HEK293 (cell line): ENCODE data around the gene SCAND1.

Experiments
- CTCF ChIA-PET: fragments of 350-600 bp; formaldehyde crosslinking; extraction: SDS; loops from one replicate; lab custom pipeline; 2021; ENCODE audit warnings: antibody characterized with exemption; lab: Yijun Ruan, JAX
- POLR2A ChIA-PET: fragments of 300-600 bp; formaldehyde crosslinking; extraction: SDS; loops from one replicate; lab custom pipeline; 2020; ENCODE audit warnings: antibody characterized with exemption, inconsistent platforms; lab: Yijun Ruan, JAX
- H3K27ac ChIP-seq: fragments of 200-500 bp; sonication (Bioruptor generic); 2 replicates; pipeline ENCODE4 v1.5.1; 2014; ENCODE audit warnings: low read depth, low read length, control low read depth, inconsistent platforms; ENCODE audit errors: extremely low read depth
- H3K36me3 ChIP-seq, 2 experiments: fragments of 200-500 bp in 1 of 2; sonication (Bioruptor generic) in 1 of 2; 1 replicate in 1 of 2; 2 replicates in 1 of 2; pipeline ENCODE4 v1.5.1; 2014 to 2017; ENCODE audit warnings: inconsistent platforms in 2 of 2, low read length in 2 of 2; ENCODE audit not compliant: control insufficient read depth in 2 of 2, insufficient read depth in 1 of 2
- H3K4me1 ChIP-seq: fragments of 200-500 bp; sonication (Bioruptor generic); 2 replicates; pipeline ENCODE4 v1.5.1; 2014; ENCODE audit warnings: mild to moderate bottlenecking, low read length, inconsistent platforms; ENCODE audit not compliant: control insufficient read depth, insufficient read depth
- H3K4me3 ChIP-seq: 2 replicates; pipeline ENCODE4 v1.5.1; 2011; ENCODE audit warnings: low read depth, mild to moderate bottlenecking, control low read depth, low read length, moderate library complexity
- H3K9me3 ChIP-seq: fragments of 200-500 bp; sonication (Bioruptor generic); 2 replicates; pipeline ENCODE4 v1.5.1; 2014; ENCODE audit warnings: low read depth, low read length, inconsistent platforms; ENCODE audit not compliant: control insufficient read depth, insufficient read depth
- CTCF ChIP-seq: fragments of 450-650 bp; formaldehyde crosslinking; IDR thresholded peaks from 2 replicates; pipeline ENCODE4 v1.5.1; 2016; ENCODE audit warnings: missing biosample characterization, missing genetic modification characterization
- FEZF1 ChIP-seq: fragments of 450-650 bp; formaldehyde crosslinking; IDR thresholded peaks from 2 replicates; pipeline ENCODE4 v1.5.1; 2016; ENCODE audit warnings: missing biosample characterization, missing genetic modification characterization
- MYNN ChIP-seq: fragments of 450-650 bp; formaldehyde crosslinking; IDR thresholded peaks from 2 replicates; pipeline ENCODE4 v1.5.1; 2016; ENCODE audit warnings: missing biosample characterization, missing genetic modification characterization, borderline replicate concordance
- PRDM1 ChIP-seq: fragments of 450-650 bp; formaldehyde crosslinking; IDR thresholded peaks from 2 replicates; pipeline ENCODE4; 2016; ENCODE audit warnings: missing biosample characterization, missing genetic modification characterization
- RBAK ChIP-seq: fragments of 450-650 bp; formaldehyde crosslinking; IDR thresholded peaks from 2 replicates; pipeline ENCODE4 v1.5.1; 2016; ENCODE audit warnings: missing biosample characterization, missing genetic modification characterization
- SP7 ChIP-seq: fragments of 450-650 bp; formaldehyde crosslinking; IDR thresholded peaks from 2 replicates; pipeline ENCODE4 v1.5.1; 2016; ENCODE audit warnings: missing biosample characterization, missing genetic modification characterization
- ZBTB17 ChIP-seq: fragments of 450-650 bp; formaldehyde crosslinking; IDR thresholded peaks from 2 replicates; pipeline ENCODE4 v1.5.1; 2016; ENCODE audit warnings: missing biosample characterization, missing genetic modification characterization
- ZBTB8A ChIP-seq: fragments of 450-650 bp; formaldehyde crosslinking; IDR thresholded peaks from 2 replicates; pipeline ENCODE4 v1.5.1; 2016; ENCODE audit warnings: missing biosample characterization, missing genetic modification characterization
- ZNF133 ChIP-seq: fragments of 450-650 bp; formaldehyde crosslinking; IDR thresholded peaks from 2 replicates; pipeline ENCODE4 v1.5.1; 2016; ENCODE audit warnings: missing biosample characterization, missing genetic modification characterization
- ZNF155 ChIP-seq: fragments of 450-650 bp; formaldehyde crosslinking; IDR thresholded peaks from 2 replicates; pipeline ENCODE4 v1.5.1; 2016; ENCODE audit warnings: missing biosample characterization, missing genetic modification characterization
- ZNF16 ChIP-seq: fragments of 450-650 bp; formaldehyde crosslinking; IDR thresholded peaks from 2 replicates; pipeline ENCODE4 v1.5.1; 2016; ENCODE audit warnings: low read depth, missing biosample characterization, missing genetic modification characterization
- ZNF174 ChIP-seq: fragments of 450-650 bp; formaldehyde crosslinking; IDR thresholded peaks from 2 replicates; pipeline ENCODE4 v1.5.0; 2017; ENCODE audit warnings: missing biosample characterization, mild to moderate bottlenecking, missing genetic modification characterization
- ZNF19 ChIP-seq: fragments of 450-650 bp; formaldehyde crosslinking; IDR thresholded peaks from 2 replicates; pipeline ENCODE4; 2016; ENCODE audit warnings: missing biosample characterization, missing genetic modification characterization, low read depth
- ZNF335 ChIP-seq: fragments of 450-650 bp; formaldehyde crosslinking; conservative IDR thresholded peaks from 2 replicates; pipeline ENCODE4 v1.5.1; 2016; ENCODE audit warnings: missing biosample characterization, missing genetic modification characterization
- ZNF354C ChIP-seq: fragments of 450-650 bp; formaldehyde crosslinking; IDR thresholded peaks from 2 replicates; pipeline ENCODE4 v1.5.1; 2016; ENCODE audit warnings: missing biosample characterization, missing genetic modification characterization, low read depth, borderline replicate concordance
- ZNF362 ChIP-seq: fragments of 450-650 bp; formaldehyde crosslinking; IDR thresholded peaks from 2 replicates; pipeline ENCODE4 v1.5.1; 2016; ENCODE audit warnings: missing biosample characterization, missing genetic modification characterization
- ZNF37A ChIP-seq: fragments of 450-650 bp; IDR thresholded peaks from 2 replicates; pipeline ENCODE4 v1.5.1; 2018; ENCODE audit warnings: missing biosample characterization, missing genetic modification characterization
- ZNF514 ChIP-seq: fragments of 450-650 bp; formaldehyde crosslinking; IDR thresholded peaks from 2 replicates; pipeline ENCODE4 v1.5.1; 2016; ENCODE audit warnings: missing biosample characterization, missing genetic modification characterization
- ZNF548 ChIP-seq: fragments of 450-650 bp; formaldehyde crosslinking; IDR thresholded peaks from 2 replicates; pipeline ENCODE4 v1.5.1; 2016; ENCODE audit warnings: missing biosample characterization, missing genetic modification characterization
- ZNF558 ChIP-seq: fragments of 450-650 bp; formaldehyde crosslinking; IDR thresholded peaks from 2 replicates; pipeline ENCODE4 v1.5.1; 2016; ENCODE audit warnings: missing biosample characterization, missing genetic modification characterization
- ZNF561 ChIP-seq: fragments of 450-650 bp; IDR thresholded peaks from 2 replicates; pipeline ENCODE4 v1.5.1; 2018; ENCODE audit warnings: missing biosample characterization, missing genetic modification characterization, borderline replicate concordance
- ZNF654 ChIP-seq: fragments of 450-650 bp; formaldehyde crosslinking; IDR thresholded peaks from 2 replicates; pipeline ENCODE4 v1.5.1; 2016; ENCODE audit warnings: low read depth, missing biosample characterization, missing genetic modification characterization
- ZNF670 ChIP-seq: fragments of 450-650 bp; formaldehyde crosslinking; IDR thresholded peaks from 2 replicates; pipeline ENCODE4 v1.5.1; 2016; ENCODE audit warnings: missing biosample characterization, missing genetic modification characterization, low read depth
- ZNF707 ChIP-seq: fragments of 450-650 bp; formaldehyde crosslinking; IDR thresholded peaks from 2 replicates; pipeline ENCODE4 v1.5.1; 2016; ENCODE audit warnings: missing biosample characterization, missing genetic modification characterization
- ZNF768 ChIP-seq: fragments of 450-650 bp; formaldehyde crosslinking; IDR thresholded peaks from 2 replicates; pipeline ENCODE4 v1.5.1; 2018; ENCODE audit warnings: missing biosample characterization, mild to moderate bottlenecking, missing genetic modification characterization
- ZNF792 ChIP-seq: fragments of 450-650 bp; formaldehyde crosslinking; IDR thresholded peaks from 2 replicates; pipeline ENCODE4 v1.5.1; 2016; ENCODE audit warnings: missing biosample characterization, missing genetic modification characterization
- ZNF843 ChIP-seq: fragments of 450-650 bp; formaldehyde crosslinking; IDR thresholded peaks from 2 replicates; pipeline ENCODE4 v1.5.1; 2016; ENCODE audit warnings: missing biosample characterization, missing genetic modification characterization
- ZSCAN5A ChIP-seq: fragments of 450-650 bp; formaldehyde crosslinking; IDR thresholded peaks from 2 replicates; pipeline ENCODE4 v1.5.1; 2016; ENCODE audit warnings: missing biosample characterization, missing genetic modification characterization

Gene SCAND1

GRCh38 chr20:35992713-35993335, 38.5 kb upstream of the SCAND1 start:
- H3K36me3 ChIP-seq = no peaks in the 10 kb centered on the region
- CTCF ChIA-PET = interaction anchor here (0.7 to 9.2 kb wide), 44 partner anchors 11 to 560 kb away, joined by 3 to 308 read pairs (median 5); partner anchors contain the start of genes CEP250, CNBD2 and SCAND1
- H3K4me1 ChIP-seq = no peaks in the 10 kb centered on the region
- H3K27ac ChIP-seq = no peak overlapping the region
- no peak for TF ChIP-seq RBAK
- TF ChIP-seq ZNF654 = peak; percentile 64
- TF ChIP-seq ZNF37A (tag by site-specific recombination) = no peak
- TF ChIP-seq CTCF = peak; percentile 58
- peak; percentile 56; the same call in 1 of the 2 replicates for TF ChIP-seq ZNF362
- TF ChIP-seq ZNF335 (tag by site-specific recombination) = peak; percentile 0
- peak; percentile 41; the same call in 1 of the 2 replicates for TF ChIP-seq ZBTB17 (tag by site-specific recombination)
- no peak for TF ChIP-seq ZNF561 (tag by site-specific recombination)
- peak; percentile 75 for TF ChIP-seq PRDM1 (tag by site-specific recombination)
- TF ChIP-seq ZNF174 (tag by site-specific recombination) = no peak
- no peak for TF ChIP-seq ZNF548 (tag by site-specific recombination)
- no peak overlapping the region for H3K4me3 ChIP-seq
- POLR2A ChIA-PET = interaction anchor here (0.6 to 1.9 kb wide), 6 partner anchors 16 to 251 kb away, joined by 3 to 8 read pairs (median 6); partner anchors contain the start of genes RBM39 and SCAND1
- no peaks in the 10 kb centered on the region for H3K9me3 ChIP-seq

GRCh38 chr20:35991142-35991771, 37.0 kb upstream of the SCAND1 start:
- no peak for TF ChIP-seq ZBTB8A (tag by site-specific recombination)
- no peak for TF ChIP-seq FEZF1 (tag by site-specific recombination)
- no peak for TF ChIP-seq CTCF
- no peak for TF ChIP-seq ZNF792 (tag by site-specific recombination)
- TF ChIP-seq ZNF174 (tag by site-specific recombination) = no peak
- no peak for TF ChIP-seq ZNF514 (tag by site-specific recombination)
- no peak for TF ChIP-seq ZNF843 (tag by site-specific recombination)
- no peak for TF ChIP-seq ZNF768 (tag by site-specific recombination)
- no peak for TF ChIP-seq ZNF670
- TF ChIP-seq ZSCAN5A (tag by site-specific recombination) = no peak
- TF ChIP-seq ZNF707 (tag by site-specific recombination) = no peak
- TF ChIP-seq ZNF16 (tag by site-specific recombination) = no peak
- no peak for TF ChIP-seq ZNF155
- no peak for TF ChIP-seq SP7
- TF ChIP-seq ZNF354C (tag by site-specific recombination) = no peak
- no peak for TF ChIP-seq ZNF19
- TF ChIP-seq ZNF558 (tag by site-specific recombination) = no peak
- no peak for TF ChIP-seq ZNF133
- no peak for TF ChIP-seq MYNN (tag by site-specific recombination)
- no peak overlapping the region for H3K27ac ChIP-seq
- no peak overlapping the region for H3K4me3 ChIP-seq
- ChIA-PET POLR2A (no interaction called here), CTCF (interaction anchor here (0.5 to 9.2 kb wide), 21 partner anchors 8 to 892 kb away, joined by 3 to 308 read pairs (median 5); partner anchors contain the start of genes CNBD2 and SCAND1)
- H3K4me1 ChIP-seq = no peaks in the 10 kb centered on the region
- H3K9me3 ChIP-seq = no peaks in the 10 kb centered on the region
- H3K36me3 ChIP-seq = no peaks in the 10 kb centered on the region
